GM18511 (cell line): ENCODE results near the gene BTBD9.
"Not testable (repeated sequence)": the region's sequence is repeated elsewhere in the genome, so short reads cannot be mapped to it uniquely, and the experiment has no call there.

Source experiments
- ATAC-seq: cut with Tn5 transposase; IDR thresholded peaks from one replicate; pipeline ENCODE4 v1.9.1; 2021; ENCODE audit warnings: mild to moderate bottlenecking, moderate library complexity; ENCODE audit not compliant: unreplicated experiment

BTBD9 gene

DNA sequence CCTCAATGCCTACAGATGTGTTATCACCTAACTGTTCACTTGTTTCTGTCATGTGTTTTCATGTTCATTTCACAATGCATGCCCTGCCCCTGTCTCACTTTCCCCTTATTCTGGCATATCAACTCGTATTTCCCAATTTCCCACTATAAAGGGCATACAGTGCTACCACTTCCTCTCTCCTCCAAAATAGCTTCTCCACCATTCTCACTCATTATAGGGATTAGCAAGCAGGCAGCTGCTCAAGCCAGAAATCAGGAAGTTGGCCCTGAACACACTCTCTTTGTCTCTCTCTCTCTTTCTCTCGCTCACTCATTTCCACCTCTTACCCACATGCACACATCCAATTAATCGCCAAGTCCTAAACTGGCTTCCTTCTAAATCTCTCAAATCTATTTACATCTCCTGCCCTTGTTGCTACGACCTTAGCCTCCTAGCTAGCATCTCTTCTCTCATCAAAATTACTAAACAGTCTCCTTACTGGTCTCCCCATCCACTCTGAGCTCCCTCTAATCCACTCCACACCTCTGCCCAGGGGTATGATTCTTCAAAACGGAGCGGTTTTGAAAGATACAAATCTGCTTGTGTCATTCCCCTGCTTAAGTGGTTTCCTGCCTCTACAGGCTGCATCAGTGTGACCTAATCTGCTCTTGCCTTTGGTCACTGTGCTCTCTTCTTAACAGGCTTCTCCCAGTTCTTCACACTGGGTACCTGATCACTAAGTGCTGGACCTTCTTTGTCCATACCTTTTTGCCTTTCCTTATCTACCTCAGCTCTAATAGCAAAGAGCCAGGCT, 196.2 kb downstream of the BTBD9 start:
- ATAC-seq = no peak

DNA sequence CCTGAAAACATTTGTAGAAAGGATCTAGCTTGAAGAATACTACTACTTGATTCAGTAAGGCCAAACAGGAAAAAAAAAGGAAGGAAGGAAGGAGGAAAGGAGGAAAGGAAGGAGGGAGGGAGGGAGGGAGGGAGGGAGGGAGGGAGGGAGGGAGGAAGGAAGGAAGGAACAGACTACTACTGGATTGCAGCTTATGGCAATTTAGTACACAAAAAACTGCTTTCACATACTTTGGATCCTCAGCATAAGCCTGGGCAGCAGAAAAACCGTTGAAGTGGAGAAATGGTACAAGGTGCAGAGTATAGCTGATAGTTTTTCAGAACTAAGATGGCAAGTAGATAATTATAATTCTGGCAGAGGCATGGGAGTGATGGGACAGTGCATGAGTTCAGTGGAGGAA, 201.6 kb downstream of the BTBD9 start:
- ATAC-seq = no peak

DNA sequence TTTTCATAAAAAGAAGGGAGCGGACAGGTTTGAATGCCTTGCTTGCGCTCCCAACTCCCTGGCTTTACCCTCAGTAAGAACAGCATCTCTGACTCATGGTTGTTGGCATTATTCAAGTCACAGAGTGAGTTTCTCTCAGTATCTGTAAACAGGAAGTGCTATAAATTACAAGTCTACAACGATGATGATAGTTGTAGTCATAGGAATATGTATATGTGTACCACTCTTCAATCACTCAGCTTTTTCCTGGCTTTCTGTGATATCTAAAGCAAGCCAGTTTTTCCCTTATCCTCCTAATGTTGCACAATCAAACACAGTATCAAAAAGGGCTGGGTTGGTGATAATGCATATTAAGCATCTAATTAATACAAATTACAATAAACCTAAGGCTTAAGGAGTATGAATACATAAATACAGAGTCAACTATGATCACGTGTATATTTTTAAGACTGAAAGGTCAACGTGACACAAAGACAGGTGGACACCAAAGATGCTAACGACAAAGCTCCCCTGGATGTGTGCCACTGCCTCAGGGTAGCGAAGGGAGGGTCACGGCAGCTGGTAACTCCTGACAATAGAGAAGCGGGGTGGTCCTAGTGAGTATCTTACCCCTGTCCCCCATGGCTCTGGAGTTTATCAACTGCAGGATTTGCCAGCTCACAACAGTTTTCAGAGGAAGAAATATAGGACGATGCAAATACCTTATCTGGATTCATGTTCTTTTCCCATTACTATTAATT, 202.8 kb downstream of the BTBD9 start:
- no peak for ATAC-seq

DNA sequence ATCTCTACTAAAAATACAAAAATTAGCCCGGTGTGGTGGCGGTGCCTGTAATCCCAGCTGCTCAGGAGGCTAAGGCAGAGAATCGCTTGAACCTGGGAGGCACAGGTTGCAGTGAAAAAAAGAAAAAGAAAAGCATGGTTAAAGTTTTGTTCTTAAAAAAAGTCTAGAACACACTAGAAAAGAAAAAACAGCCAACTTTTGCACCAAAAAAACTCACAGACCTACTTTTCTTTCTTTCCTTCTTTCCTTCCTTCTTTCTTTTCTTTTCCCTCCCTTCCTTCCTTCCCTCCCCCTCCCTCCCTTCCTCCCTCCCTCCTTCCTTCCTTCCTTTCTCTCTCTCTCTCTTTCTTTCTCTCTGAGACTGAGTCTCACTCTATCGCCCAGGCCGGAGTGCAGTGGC, 204.4 kb downstream of the BTBD9 start:
- no peak for ATAC-seq

DNA sequence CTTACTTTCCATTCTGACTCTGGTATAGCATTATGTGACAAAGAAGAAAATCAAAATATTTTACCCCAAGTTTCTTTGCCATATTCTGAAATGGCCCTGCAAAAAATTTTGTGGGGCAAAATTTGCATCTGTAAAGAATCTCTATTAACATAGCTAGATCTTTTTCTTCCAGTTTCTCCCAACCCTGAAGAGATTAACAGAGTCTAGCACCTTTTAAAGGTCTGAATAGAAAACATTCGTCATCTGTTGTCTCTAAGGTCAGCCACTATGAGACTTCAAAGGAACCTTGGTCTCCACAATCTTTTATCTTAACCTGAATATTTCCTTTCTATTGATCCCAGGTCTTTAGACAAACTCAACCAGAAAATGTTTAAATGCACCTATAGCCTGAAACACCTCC, 205.7 kb downstream of the BTBD9 start:
- no peak for ATAC-seq

DNA sequence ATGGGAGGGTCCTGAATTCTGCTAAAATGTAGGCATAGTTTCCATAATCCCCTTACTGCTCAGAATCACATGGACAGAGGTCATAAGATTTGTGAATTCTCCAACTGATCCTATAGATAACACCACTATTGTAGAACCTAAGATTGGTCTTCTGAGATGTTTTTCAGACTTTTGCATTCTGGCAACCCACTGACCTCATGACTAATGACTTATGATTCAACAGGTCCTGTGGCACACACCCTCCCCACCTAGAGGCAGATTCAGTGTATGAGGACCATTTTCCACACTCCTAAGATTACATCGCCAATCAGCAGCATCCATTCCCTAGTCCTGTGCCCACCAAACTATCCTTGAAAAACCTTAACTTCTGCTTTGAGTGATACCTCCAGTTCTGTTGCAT, 207.2 kb downstream of the BTBD9 start:
- no peak for ATAC-seq

DNA sequence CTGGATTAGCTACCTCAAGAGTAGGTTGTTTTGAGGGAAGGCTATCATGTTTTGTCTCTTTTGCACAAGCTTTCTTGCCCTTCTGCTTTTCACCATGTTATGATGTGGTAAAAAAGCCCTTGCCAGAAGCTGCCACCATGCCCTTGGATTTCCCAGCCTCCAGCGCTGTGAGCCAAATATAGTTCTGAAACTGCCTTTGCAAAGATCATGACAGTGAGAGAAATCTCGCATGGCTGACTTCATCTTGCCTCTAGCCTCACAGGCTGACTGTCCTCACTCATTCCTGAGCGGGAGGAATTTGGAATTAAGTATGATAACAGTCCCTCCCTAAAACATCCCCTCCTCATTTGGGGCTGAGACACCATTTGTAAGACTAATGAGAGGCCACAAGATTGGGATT, 207.7 kb downstream of the BTBD9 start:
- no peak for ATAC-seq

DNA sequence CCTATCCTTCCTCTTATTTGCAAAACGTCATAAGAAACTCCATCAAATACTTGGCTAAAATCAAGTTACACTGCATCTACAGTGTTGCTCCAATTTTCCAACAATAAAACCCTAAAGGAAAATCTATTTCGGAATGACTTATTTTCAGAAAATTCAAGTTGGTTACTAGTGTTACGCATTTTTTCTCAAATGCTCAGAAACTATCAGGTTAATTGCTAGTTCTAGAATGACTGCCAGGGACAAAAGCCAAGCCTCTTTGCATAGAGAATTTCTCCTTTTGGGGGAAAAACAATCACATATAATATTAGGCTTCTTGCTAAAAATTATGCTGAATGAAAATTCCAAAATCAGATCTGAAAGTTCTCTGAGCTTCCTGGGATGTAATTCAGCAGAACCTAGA, 210.2 kb downstream of the BTBD9 start:
- ATAC-seq = no peak

DNA sequence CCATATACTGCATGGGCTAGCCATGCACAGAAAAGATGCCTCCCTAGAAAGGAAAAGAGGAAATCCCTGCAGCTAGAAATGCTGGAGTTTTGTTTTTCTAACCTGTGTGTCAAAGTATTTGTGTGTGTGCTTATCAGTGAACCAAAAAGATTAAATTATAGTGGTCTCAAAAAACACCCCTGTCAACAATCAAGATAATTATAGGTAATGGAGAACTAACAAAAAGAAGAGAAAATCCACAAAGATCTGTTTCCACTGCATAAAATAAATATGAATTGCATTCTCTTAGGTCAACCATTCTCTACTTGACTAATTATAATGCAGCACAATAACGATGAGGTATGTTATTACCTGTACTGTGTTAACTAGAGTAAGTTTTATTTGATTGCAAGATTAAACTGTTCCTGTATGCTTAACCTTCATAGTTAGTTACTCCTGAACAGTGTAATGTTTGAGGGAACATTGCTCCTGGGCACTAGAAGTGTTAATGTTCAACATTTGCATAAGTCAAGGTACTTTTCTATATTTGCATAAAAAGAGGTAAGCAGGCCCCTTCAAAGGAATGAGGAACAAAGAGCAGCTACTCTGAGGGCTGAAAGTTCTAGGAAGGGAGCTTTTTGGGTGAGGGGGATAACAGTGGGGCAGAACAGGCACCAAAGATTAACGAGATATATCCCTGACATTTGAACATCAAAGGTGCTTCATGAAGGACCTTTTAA, 212.1 kb downstream of the BTBD9 start:
- ATAC-seq = peak; percentile 72

DNA sequence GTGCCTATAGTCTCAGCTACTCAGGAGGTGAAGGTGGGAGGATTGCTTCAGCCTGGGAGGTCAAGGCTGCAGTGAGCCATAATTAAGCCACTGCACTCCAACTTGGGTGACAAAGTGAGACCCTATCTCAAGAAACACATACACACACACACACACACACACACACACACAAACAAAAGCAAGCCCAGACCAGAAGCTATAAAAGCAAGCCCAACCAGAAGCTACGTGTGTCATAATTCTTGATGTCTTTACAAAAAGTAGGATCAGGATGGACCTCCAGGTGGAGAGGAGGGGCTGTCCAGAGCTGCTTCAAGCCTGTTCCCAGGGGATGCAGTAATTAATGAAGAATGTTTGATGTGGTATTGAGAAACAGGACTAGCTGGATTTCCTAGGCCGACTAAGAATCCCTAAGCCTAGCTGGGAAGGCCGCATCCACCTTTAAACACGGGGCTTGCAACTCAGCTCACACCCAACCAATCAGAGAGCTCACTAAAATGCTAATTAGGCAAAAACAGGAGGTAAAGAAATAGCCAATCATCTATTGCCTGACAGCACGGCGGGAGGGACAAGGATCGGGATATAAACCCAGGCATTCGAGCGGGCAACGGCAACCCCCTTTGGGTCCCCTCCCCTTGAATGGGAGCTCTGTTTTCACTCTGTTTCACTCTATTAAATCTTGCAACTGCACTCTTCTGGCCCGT, 213.8 kb downstream of the BTBD9 start:
- ATAC-seq = not testable (repeated sequence)

DNA sequence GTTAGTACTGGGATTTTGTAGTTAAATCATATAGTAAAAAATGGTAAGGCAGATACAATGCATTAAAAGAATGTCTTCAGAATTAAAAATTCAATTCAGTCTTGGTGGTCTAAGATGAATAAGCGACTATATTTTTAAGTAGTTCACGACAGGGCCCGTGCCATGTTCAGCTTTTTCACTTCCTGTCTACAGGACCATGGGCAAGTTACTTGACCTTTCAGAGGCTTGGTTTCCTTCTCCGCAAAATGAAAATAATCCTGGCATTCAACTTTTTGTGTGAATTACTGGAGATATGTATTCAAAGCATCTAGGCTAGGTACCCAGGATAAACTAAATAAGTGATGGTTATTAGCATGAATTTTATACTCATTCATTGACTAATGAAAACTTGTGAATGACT, 216.0 kb downstream of the BTBD9 start:
- ATAC-seq = no peak

DNA sequence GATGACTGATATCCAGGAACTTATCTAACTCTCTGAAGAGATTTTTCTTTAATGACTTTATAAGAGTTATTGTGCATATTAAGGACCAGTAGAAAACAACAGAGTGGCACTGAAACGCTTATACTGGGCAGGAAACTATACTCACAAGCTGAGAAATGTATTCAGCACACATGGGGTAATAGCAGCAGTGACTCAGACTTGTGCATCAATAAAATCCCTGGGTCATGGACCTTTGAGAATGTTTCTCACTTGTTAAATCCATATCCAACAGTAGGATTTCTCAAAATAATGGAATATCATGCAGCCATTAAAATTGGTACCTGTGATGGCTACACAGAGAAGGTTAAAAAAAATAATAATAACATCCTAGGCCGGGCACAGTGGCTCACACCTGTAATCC, 219.5 kb downstream of the BTBD9 start:
- no peak for ATAC-seq

DNA sequence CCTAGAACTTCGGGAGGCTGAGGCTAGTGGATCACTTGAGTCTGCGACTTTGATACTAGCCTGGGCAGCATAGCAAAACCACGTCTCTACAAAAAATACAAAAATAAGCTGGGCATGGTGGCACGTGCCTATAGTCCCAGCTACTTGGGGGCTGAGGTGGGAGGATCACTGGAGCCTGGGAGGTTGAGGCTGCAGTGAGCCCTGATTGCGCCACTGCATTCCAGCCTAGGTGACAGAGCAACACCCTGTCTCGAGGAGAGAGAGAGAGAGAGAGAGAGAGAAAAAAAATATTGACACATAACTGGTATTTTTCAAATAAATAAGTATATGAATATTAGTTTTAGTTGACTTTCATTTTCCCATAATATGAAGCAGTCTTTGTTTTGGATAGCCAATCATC, 222.2 kb downstream of the BTBD9 start:
- ATAC-seq = no peak

DNA sequence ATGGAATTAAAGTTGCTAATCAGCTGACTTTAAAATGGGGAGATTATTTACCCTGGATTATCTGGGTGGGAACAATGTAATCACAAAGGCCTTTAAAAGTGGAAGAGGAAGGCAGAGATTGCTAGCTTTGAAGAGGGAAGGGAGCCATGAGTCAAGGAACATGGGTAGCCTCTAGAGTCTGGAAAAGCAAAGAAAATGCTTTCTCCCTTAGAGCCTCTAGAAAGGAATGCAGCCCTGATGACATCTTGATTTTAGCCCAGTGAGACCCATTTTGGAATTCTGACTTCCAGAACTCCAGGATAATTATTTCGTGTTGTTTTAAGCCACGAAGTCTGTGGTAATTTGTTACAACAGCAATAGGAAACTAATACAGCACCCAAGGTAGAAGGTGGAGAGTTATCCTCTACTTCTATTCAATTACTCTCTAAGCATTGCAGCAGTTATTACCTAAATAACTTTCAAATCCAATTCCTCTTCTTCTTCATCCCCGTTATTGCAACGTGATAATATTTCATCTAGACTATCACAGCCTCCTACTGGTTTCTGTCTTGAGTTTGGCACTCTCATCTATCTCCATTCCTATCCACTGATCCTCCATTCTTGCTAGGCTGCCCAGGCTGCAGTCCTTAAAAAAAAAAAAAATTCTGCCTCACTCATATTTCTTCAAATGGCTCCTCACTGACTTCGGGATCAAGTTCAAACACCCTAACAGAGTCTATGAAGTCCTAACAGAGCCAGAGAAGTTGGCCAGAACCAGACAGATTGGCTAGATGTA, 224.3 kb downstream of the BTBD9 start:
- ATAC-seq = no peak

DNA sequence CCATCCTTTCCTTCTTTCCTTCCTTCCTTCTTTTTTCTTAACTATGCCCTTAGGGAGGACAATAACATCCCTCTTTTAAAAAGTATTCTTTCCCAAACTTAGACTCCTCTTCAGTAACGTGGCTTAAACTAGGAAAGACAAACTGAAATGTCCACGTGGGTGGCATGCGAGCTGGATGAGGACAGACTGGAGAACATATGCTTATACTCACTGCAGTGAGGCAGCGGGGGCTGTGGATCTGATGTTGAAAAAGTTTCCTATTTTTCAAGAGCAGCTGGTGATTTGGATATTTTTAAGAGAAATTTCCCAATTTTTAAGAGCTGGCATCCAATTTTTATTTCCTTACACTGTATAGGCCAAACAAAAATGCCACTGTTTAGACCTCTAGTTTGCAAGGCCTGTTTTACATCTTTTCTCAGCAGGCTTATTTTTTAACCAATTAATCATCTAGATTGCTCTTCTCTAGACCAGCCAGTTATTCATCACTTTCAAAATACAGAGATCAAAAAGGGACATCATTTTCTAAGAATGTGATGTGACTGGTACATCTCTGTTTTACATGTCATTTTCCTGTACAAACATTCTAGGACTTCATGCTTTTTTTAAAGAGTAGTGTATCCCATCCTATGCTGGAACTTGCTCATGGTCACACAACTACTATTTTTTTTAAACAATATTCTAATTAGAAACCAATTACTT, 226.5 kb downstream of the BTBD9 start:
- no peak for ATAC-seq

DNA sequence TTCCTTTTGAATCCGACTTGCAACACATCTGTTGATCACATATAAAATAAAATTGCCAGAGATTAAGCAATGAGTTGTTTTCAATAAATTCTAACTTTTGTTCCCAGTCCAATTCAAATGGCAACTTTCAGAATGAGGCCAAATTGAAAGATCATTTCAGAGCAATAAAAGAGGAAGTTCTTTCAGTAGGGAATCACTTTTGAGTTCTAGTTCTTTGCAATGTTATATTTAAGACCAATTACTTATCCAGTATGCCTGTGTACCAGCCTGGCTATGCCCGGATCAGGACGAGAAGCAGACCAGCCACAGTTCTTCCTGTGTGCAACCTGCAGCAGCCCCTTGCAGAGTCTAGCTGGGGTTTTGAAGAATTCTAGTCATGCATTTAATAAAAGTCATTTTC, 232.5 kb downstream of the BTBD9 start:
- no peak for ATAC-seq

DNA sequence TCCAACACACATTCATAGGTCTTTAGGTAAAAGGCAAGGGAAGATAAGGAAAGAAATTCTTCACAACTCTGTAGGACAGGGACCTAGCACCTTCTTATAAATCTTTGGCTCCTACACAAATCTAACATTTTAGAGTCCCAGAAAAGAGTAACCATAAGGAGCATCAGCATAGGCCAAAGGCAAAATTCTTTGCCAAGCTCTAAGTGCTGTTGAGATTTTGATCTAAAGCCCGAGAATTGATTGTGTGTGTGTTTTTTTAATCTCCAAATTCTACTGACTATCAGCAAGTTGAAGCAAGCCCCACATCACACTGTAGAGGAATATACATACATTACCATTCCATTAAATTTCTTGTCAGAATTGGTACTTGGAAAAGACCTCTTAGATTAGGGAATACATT, 233.6 kb downstream of the BTBD9 start:
- no peak for ATAC-seq

DNA sequence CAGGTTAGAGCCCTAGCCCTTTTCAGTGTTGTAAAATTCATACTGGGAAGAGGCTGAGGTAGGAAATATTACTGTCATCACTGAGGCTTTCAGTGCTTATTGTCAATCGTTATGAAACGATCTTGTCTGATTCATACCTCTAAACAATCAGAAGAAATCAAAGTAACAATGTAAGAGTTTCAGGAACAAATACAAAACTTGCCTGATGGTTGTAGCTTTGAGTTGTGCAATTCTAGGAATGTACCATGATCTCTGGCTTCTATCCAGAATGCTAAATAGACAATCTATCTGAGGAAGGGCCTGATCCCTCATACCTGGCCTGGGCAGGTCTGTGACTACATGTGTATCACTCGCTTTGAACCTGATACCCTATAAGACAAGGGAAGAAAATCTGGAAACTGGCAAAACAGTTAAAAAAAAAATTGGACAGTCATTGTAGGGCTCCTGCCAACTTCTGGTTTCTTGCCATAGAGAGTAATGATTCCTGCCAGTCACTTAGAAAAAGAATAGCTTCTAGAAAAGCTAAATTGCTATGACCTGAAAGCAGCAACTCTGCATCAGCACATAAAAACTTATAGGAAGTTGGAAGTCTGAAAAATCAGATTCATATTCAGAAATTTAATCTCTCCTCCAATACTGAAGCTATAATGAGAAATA, 234.7 kb downstream of the BTBD9 start:
- ATAC-seq = no peak

DNA sequence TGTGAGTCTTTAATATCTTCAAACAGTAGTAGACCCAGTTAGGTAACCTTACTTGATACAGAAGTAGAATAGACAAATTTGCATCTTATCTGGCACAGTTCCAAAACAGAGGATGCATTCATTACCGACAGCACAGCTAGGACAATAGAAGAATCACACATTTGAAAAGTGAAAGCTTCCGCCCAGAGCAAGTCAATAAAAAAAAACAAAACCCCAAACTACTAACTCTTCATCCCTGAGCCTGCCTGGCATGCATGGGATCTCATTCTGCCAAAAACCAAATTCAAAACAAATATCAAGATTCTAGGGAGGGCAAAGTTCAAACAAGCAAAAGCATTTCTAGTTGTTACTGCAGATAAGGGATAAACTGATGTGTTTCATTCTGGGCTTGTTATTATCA, 235.4 kb downstream of the BTBD9 start:
- no peak for ATAC-seq
